MM.1S (cell line): ENCODE measurements around the gene ATP5F1D.
"Not testable (repeated sequence)": the region's sequence is repeated elsewhere in the genome, so short reads cannot be mapped to it uniquely, and the experiment has no call there.

Experiments used
- CTCF ChIP-seq: fragments of 300-600 bp; sonication (generic); IDR thresholded peaks from 2 replicates; pipeline ENCODE4 v1.5.1; 2016; ENCODE audit warnings: antibody characterized with exemption, low read length, mixed read lengths
- EZH2 ChIP-seq: fragments of 300-600 bp; sonication (generic); optimal IDR thresholded peaks from 2 replicates; pipeline ENCODE3; 2017; ENCODE audit warnings: low read depth, mild to moderate bottlenecking, antibody characterized with exemption, low read length, mixed read lengths

DNA sequence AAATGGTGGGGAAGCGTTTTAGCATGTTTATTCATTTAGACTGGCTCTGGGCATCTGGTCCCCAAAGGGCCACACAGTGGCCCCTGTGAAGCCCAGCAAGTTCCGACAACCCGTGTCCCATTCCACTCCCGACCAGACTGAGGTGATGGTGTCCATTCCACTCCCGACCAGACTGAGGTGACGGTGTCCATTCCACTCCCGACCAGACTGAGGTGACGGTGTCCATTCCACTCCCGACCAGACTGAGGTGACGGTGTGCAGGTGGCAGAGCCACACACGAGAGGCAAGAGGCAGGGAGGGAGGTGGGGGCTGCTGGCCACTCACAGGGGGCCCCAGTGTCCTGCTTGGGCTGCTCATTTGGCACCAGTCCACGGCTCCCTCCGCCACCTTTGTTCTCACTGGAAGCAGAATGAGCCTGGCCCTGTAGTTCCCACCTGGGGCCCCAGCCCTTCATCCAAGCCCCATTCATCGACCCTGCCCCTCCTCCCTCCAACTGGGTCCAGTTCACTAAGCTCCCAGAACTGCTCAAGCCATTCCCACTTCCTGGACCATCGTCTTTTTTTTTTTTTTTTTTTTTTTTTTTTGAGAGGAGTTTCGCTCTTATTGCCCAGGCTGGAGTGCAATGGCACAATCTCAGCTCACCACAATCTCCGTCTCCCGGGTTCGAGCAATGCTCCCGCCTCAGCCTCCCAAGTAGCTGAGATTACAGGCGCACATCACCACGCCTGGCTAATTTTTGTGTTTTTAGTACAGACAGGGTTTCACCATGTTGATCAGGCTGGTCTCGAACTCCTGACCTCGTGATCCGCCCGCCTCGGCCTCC, 4.9 kb downstream of the ATP5F1D start:
- TF ChIP-seq CTCF, EZH2: not testable (repeated sequence)
